Mononuclear cell (primary cell): ENCODE results near the gene CBX8. TPM values are rescaled to one million over a fixed set of nuclear protein-coding genes. Genes with fewer than 3 reads are reported as not detected.
A peak's percentile ranks its signal among the peaks of the same experiment; 100 is the strongest.

Source experiments
- H3K27me3 ChIP-seq: 2 replicates; pipeline ENCODE4 v1.6.0; 2011; ENCODE audit warnings: low read length, control low read depth; ENCODE audit not compliant: insufficient read depth
- H3K4me1 ChIP-seq: 2 replicates; pipeline ENCODE4 v1.5.1; 2011; ENCODE audit warnings: mild to moderate bottlenecking, low read length, control low read depth; ENCODE audit not compliant: insufficient read depth
- H3K4me3 ChIP-seq: 2 replicates; pipeline ENCODE4 v1.5.1; 2011; ENCODE audit warnings: mild to moderate bottlenecking, low read length, moderate library complexity
- H3K9me3 ChIP-seq: 2 replicates; pipeline ENCODE4 v1.5.1; 2011; ENCODE audit warnings: low read depth, mild to moderate bottlenecking, control low read depth, low read length
- total RNA-seq: library from RNA; depleted of rRNA; stranded (reverse); fragments of >200 nt; gene quantifications from one replicate; pipeline ENCODE4 v1.2.3, GENCODE V29; 2012

Gene CBX8
- total RNA-seq, 1 donor = 1.2 TPM

GRCh38 chr17:79785900-79786810 lies 10.7 kb downstream of the CBX8 start:
- Histone ChIP-seq H3K27me3 (peaks cover 47% of the 10 kb centered on the region), H3K9me3 (no peaks in the 10 kb centered on the region), H3K4me1 (peaks cover 27% of the 10 kb centered on the region), H3K4me3 (no peak overlapping the region)

- Histone ChIP-seq H3K4me1 (peaks cover 19% of the 10 kb centered on the region), H3K9me3 (no peaks in the 10 kb centered on the region), H3K4me3 (no peak overlapping the region), H3K27me3 (peaks cover 39% of the 10 kb centered on the region)
These were observed 11.6 kb downstream of the CBX8 start for GRCh38 chr17:79785017-79785899.

GRCh38 chr17:79784353-79785016 lies 12.4 kb downstream of the CBX8 start:
- no peak overlapping the region for H3K4me3 ChIP-seq
- H3K9me3 ChIP-seq = no peaks in the 10 kb centered on the region
- H3K27me3 ChIP-seq = peaks cover 38% of the 10 kb centered on the region
- peaks cover 11% of the 10 kb centered on the region for H3K4me1 ChIP-seq

- Histone ChIP-seq H3K27me3 (peaks cover 38% of the 10 kb centered on the region), H3K4me1 (peaks cover 13% of the 10 kb centered on the region), H3K9me3 (no peaks in the 10 kb centered on the region), H3K4me3 (no peak overlapping the region)
These were observed 13.0 kb downstream of the CBX8 start for GRCh38 chr17:79783891-79784290.

- H3K4me3 ChIP-seq = no peak overlapping the region
- H3K4me1 ChIP-seq = peaks cover 25% of the 10 kb centered on the region
- peaks cover 31% of the 10 kb centered on the region for H3K27me3 ChIP-seq
- H3K9me3 ChIP-seq = no peaks in the 10 kb centered on the region
These were observed 14.9 kb downstream of the CBX8 start for GRCh38 chr17:79781736-79782575.

GRCh38 chr17:79781012-79781650 lies 15.7 kb downstream of the CBX8 start:
- H3K9me3 ChIP-seq = no peaks in the 10 kb centered on the region
- H3K27me3 ChIP-seq = peaks cover 39% of the 10 kb centered on the region
- peaks cover 26% of the 10 kb centered on the region for H3K4me1 ChIP-seq
- H3K4me3 ChIP-seq = no peak overlapping the region

- Histone ChIP-seq H3K4me3 (no peak overlapping the region), H3K9me3 (no peaks in the 10 kb centered on the region), H3K4me1 (peaks cover 26% of the 10 kb centered on the region), H3K27me3 (peaks cover 52% of the 10 kb centered on the region)
These were observed 17.1 kb downstream of the CBX8 start for GRCh38 chr17:79779661-79780365.

- Histone ChIP-seq H3K27me3 (peaks cover 59% of the 10 kb centered on the region), H3K4me1 (peaks cover 26% of the 10 kb centered on the region), H3K4me3 (no peak overlapping the region), H3K9me3 (no peaks in the 10 kb centered on the region)
These were observed 17.8 kb downstream of the CBX8 start for GRCh38 chr17:79779084-79779529.

- H3K4me3 ChIP-seq = peak overlapping the region; percentile 13
- peaks cover 26% of the 10 kb centered on the region for H3K4me1 ChIP-seq
- H3K27me3 ChIP-seq = peaks cover 59% of the 10 kb centered on the region
- H3K9me3 ChIP-seq = no peaks in the 10 kb centered on the region
These were observed 18.3 kb downstream of the CBX8 start for GRCh38 chr17:79778504-79779083.

GRCh38 chr17:79777894-79778503 lies 18.9 kb downstream of the CBX8 start, which contains the start of gene CBX2:
Gene CBX2, plus strand, starts transcription at chr17:79778148. Its CDS starts 88 bp downstream, at chr17:79778236.
- H3K4me3 ChIP-seq = peak within 1 kb of the TSS; percentile 24
- peaks cover 26% of the 10 kb centered on the region for H3K4me1 ChIP-seq
- no peaks in the 10 kb centered on the region for H3K9me3 ChIP-seq
- H3K27me3 ChIP-seq = peaks cover 59% of the 10 kb centered on the region

- no peaks in the 10 kb centered on the region for H3K9me3 ChIP-seq
- H3K4me1 ChIP-seq = peaks cover 26% of the 10 kb centered on the region
- peak overlapping the region; percentile 24 for H3K4me3 ChIP-seq
- peaks cover 56% of the 10 kb centered on the region for H3K27me3 ChIP-seq
These were observed 19.6 kb downstream of the CBX8 start for GRCh38 chr17:79777120-79777893.
